NCI-H510A treated with DMSO at 0.1 percent for 48 hours (cell line): ENCODE results near the gene STIL.
"Not testable (repeated sequence)": the region's sequence is repeated elsewhere in the genome, so short reads cannot be mapped to it uniquely, and the experiment has no call there.

ENCODE experiments used
- DNase-seq: peaks from one replicate; lab custom pipeline; 2025; lab: John Stamatoyannopoulos, UW

Gene STIL

GRCh38 chr1:47219590-47220220 lies 94.2 kb downstream of the STIL start:
- no peak for DNase-seq

GRCh38 chr1:47219001-47219400 lies 94.9 kb downstream of the STIL start:
- no peak for DNase-seq

GRCh38 chr1:47216278-47217059 lies 97.5 kb downstream of the STIL start:
- no peak for DNase-seq

GRCh38 chr1:47215713-47216112 lies 98.2 kb downstream of the STIL start:
- DNase-seq: no peak

GRCh38 chr1:47214549-47214948 lies 99.4 kb downstream of the STIL start:
- no peak for DNase-seq

GRCh38 chr1:47213230-47213963 lies 100.5 kb downstream of the STIL start:
- DNase-seq: no peak

GRCh38 chr1:47212636-47213229 lies 101.2 kb downstream of the STIL start:
- DNase-seq: no peak

GRCh38 chr1:47211796-47212269 lies 102.1 kb downstream of the STIL start:
- DNase-seq: no peak

GRCh38 chr1:47210666-47211065 lies 103.3 kb downstream of the STIL start:
- no peak for DNase-seq

GRCh38 chr1:47209725-47210325 lies 104.1 kb downstream of the STIL start:
- no peak for DNase-seq

GRCh38 chr1:47209091-47209490 lies 104.9 kb downstream of the STIL start:
- no peak for DNase-seq

- no peak for DNase-seq
These were observed 105.5 kb downstream of the STIL start for GRCh38 chr1:47208374-47208850.

- DNase-seq: no peak
These were observed 106.1 kb downstream of the STIL start for GRCh38 chr1:47207803-47208373.

- DNase-seq: no peak
These were observed 108.0 kb downstream of the STIL start for GRCh38 chr1:47205918-47206317.

GRCh38 chr1:47203504-47203903 lies 110.4 kb downstream of the STIL start:
- not testable (repeated sequence) for DNase-seq

- no peak for DNase-seq
These were observed 112.8 kb downstream of the STIL start for GRCh38 chr1:47201179-47201578.
